HepG2 (cell line): ENCODE results near the gene SGMS1. TPM values are rescaled to one million over a fixed set of nuclear protein-coding genes. Genes with fewer than 3 reads are reported as not detected.

Experiments
- ATAC-seq: fragments of 200-7000 bp; cut with Tn5 transposase; 3 replicates; pipeline ENCODE4 v1.9.1; 2020; ENCODE audit warnings: mild to moderate bottlenecking, moderate library complexity
- BruUV-seq: library from RNA; stranded (reverse); fragments of 400-500 nt; replicated peaks from 2 replicates; lab custom pipeline; 2021; lab: Mats Ljungman, UMichigan
- CTCF ChIA-PET: fragments of 300-600 bp; formaldehyde crosslinking; extraction: SDS; loops from one replicate; lab custom pipeline; 2021; ENCODE audit warnings: low total read pairs, inconsistent platforms, low intra/inter-chr PET ratio; lab: Yijun Ruan, JAX
- POLR2A ChIA-PET: fragments of 350-600 bp; sonication (Branson Sonifier 250); formaldehyde crosslinking; loops from one replicate; lab custom pipeline; 2020; ENCODE audit warnings: antibody characterized with exemption, inconsistent platforms; lab: Yijun Ruan, JAX
- DNase-seq: peaks from one replicate; pipeline ENCODE4 v3.0.0-alpha.2; 2015; ENCODE audit warnings: low spot score
- FAIRE-seq: peaks from 3 replicates; lab custom pipeline; 2011; peaks lifted over from hg19 to GRCh38; lab: Jason Lieb, UNC
- H2AFZ ChIP-seq: one replicate; pipeline ENCODE4 v1.6.1; 2011; ENCODE audit warnings: low read length, inconsistent platforms
- H3K27ac ChIP-seq: fragments of 300-600 bp; 3 replicates; pipeline ENCODE4 v1.8.0; 2011; ENCODE audit warnings: mixed run types, mild to moderate bottlenecking, mixed read lengths, low read length, inconsistent platforms; ENCODE audit not compliant: insufficient read depth; ENCODE audit errors: extremely low read length
- H3K27me3 ChIP-seq, 2 experiments: fragments of 200-600 bp in 1 of 2; 2 replicates in 1 of 2; 3 replicates in 1 of 2; pipeline versions ENCODE4 v1.6.0 to v1.8.0; 2011; ENCODE audit warnings: low read length in 2 of 2, mild to moderate bottlenecking in 2 of 2, moderate library complexity in 2 of 2, inconsistent platforms in 1 of 2; ENCODE audit not compliant: insufficient read depth in 2 of 2, control insufficient read depth in 1 of 2
- H3K36me3 ChIP-seq, 2 experiments: fragments of 200-600 bp in 1 of 2; replicated peaks in 1 of 2; 2 replicates in 1 of 2; 3 replicates in 1 of 2; pipeline versions ENCODE4 v1.5.1 to v1.8.0; 2011; ENCODE audit warnings: low read length in 2 of 2, inconsistent platforms in 1 of 2; ENCODE audit not compliant: insufficient read depth in 2 of 2, control insufficient read depth in 1 of 2
- H3K4me1 ChIP-seq: 2 replicates; pipeline ENCODE4 v1.5.1; 2012; ENCODE audit warnings: low read length, inconsistent platforms; ENCODE audit not compliant: insufficient read depth
- H3K4me2 ChIP-seq: 2 replicates; pipeline ENCODE4 v1.6.0; 2011; ENCODE audit warnings: low read depth, low read length, inconsistent platforms
- H3K4me3 ChIP-seq, 3 experiments: fragments of 200-600 bp in 1 of 3; sonication (generic), shearing (Covaris generic) in 1 of 3; replicated peaks in 1 of 3; 2 replicates each; pipeline ENCODE4 v1.5.1; 2011 to 2016; ENCODE audit warnings: low read length in 3 of 3, inconsistent platforms in 2 of 3, low read depth in 2 of 3, mild to moderate bottlenecking in 2 of 3, control low read depth in 1 of 3, mixed read lengths in 1 of 3; ENCODE audit not compliant: insufficient read depth in 1 of 3
- H3K79me2 ChIP-seq: one replicate; pipeline ENCODE4 v1.6.1; 2011; ENCODE audit warnings: low read length, inconsistent platforms; ENCODE audit not compliant: insufficient read depth
- H3K9ac ChIP-seq: 2 replicates; pipeline ENCODE4 v1.6.0; 2011; ENCODE audit warnings: mild to moderate bottlenecking, low read depth, low read length, inconsistent platforms; ENCODE audit not compliant: insufficient read depth
- H3K9me3 ChIP-seq: 2 replicates; pipeline ENCODE4 v1.5.1; 2012; ENCODE audit warnings: mild to moderate bottlenecking, low read length
- H4K20me1 ChIP-seq: 2 replicates; pipeline ENCODE4 v1.6.0; 2011; ENCODE audit warnings: inconsistent platforms, mild to moderate bottlenecking, low read length, moderate library complexity; ENCODE audit not compliant: insufficient read depth
- CTCF ChIP-seq: sonication (generic); formaldehyde crosslinking; IDR thresholded peaks from 2 replicates; pipeline ENCODE4 v1.5.0; 2020; ENCODE audit warnings: mild to moderate bottlenecking, missing genetic modification reagents, moderate library complexity
- ELF1 ChIP-seq: sonication (generic); formaldehyde crosslinking; IDR thresholded peaks from 2 replicates; pipeline ENCODE4 v1.4.0; 2020; ENCODE audit warnings: missing genetic modification reagents
- HDAC2 ChIP-seq: sonication (generic); formaldehyde crosslinking; IDR thresholded peaks from 2 replicates; pipeline ENCODE4 v1.4.0; 2020; ENCODE audit warnings: missing genetic modification reagents
- HES4 ChIP-seq: sonication (generic); formaldehyde crosslinking; IDR thresholded peaks from 2 replicates; pipeline ENCODE4 v1.9.0; 2021; ENCODE audit warnings: mild to moderate bottlenecking, missing genetic modification reagents, borderline replicate concordance
- HMG20A ChIP-seq: IDR thresholded peaks from 2 replicates; pipeline ENCODE4 v1.6.1; 2016; ENCODE audit warnings: borderline replicate concordance
- KDM5A ChIP-seq: fragments of 200-600 bp; sonication (generic); IDR thresholded peaks from 2 replicates; pipeline ENCODE4 v1.7.0; 2018; ENCODE audit warnings: antibody characterized with exemption, mild to moderate bottlenecking, low read length, borderline replicate concordance
- MEF2D ChIP-seq: sonication (generic); formaldehyde crosslinking; IDR thresholded peaks from 2 replicates; pipeline ENCODE4 v1.5.1; 2020; ENCODE audit warnings: mild to moderate bottlenecking, missing genetic modification reagents
- PAF1 ChIP-seq: IDR thresholded peaks from 2 replicates; pipeline ENCODE4 v1.6.1; 2016; ENCODE audit warnings: missing genetic modification reagents, missing compliant biosample characterization
- PCBP1 ChIP-seq: fragments of 200-400 bp; formaldehyde crosslinking; IDR thresholded peaks from 2 replicates; pipeline ENCODE4 v1.6.1; 2017; ENCODE audit warnings: mild to moderate bottlenecking, low read depth, low read length, borderline replicate concordance
- POLR2AphosphoS5 ChIP-seq: IDR thresholded peaks from 2 replicates; pipeline ENCODE4 v1.6.1; 2012; ENCODE audit warnings: low read depth, low read length
- REST ChIP-seq, 2 experiments: IDR thresholded peaks; 2 replicates each; pipeline ENCODE4 v1.6.1; 2011 to 2012; ENCODE audit warnings: low read length in 2 of 2, borderline replicate concordance in 1 of 2, low read depth in 1 of 2, mild to moderate bottlenecking in 1 of 2, moderate library complexity in 1 of 2
- SMC3 ChIP-seq: IDR thresholded peaks from 2 replicates; pipeline ENCODE4 v1.6.1; 2011; ENCODE audit warnings: low read length, improper control_type of control experiment
- STAG1 ChIP-seq: sonication (generic); formaldehyde crosslinking; IDR thresholded peaks from 2 replicates; pipeline ENCODE4 v1.4.0; 2020; ENCODE audit warnings: missing genetic modification reagents
- ZBTB14 ChIP-seq: sonication (generic); formaldehyde crosslinking; IDR thresholded peaks from 2 replicates; pipeline ENCODE4 v1.4.0; 2020; ENCODE audit warnings: missing genetic modification reagents
- ZBTB8A ChIP-seq: sonication (generic); formaldehyde crosslinking; IDR thresholded peaks from 2 replicates; pipeline ENCODE4 v1.4.0; 2020; ENCODE audit warnings: mild to moderate bottlenecking, low read depth, missing genetic modification reagents, borderline replicate concordance
- ZNF121 ChIP-seq: sonication (generic); formaldehyde crosslinking; IDR thresholded peaks from 2 replicates; pipeline ENCODE4 v1.5.0; 2020; ENCODE audit warnings: mild to moderate bottlenecking, missing genetic modification reagents
- ZNF484 ChIP-seq: sonication (generic); formaldehyde crosslinking; IDR thresholded peaks from 2 replicates; pipeline ENCODE4 v1.5.1; 2020; ENCODE audit warnings: mild to moderate bottlenecking, low read depth, missing genetic modification reagents, borderline replicate concordance
- ZNF547 ChIP-seq: sonication (generic); formaldehyde crosslinking; IDR thresholded peaks from 2 replicates; pipeline ENCODE4 v1.5.1; 2020; ENCODE audit warnings: mild to moderate bottlenecking, missing genetic modification reagents
- WGBS: methylation state at CpG from one replicate; pipeline ENCODE4 v1.1.6; 2017; ENCODE audit warnings: low lambda C conversion rate; 5-methylcytosine and 5-hydroxymethylcytosine counted together
- in situ Hi-C: cut with HindIII; loops from 2 replicates; pipeline ENCODE4 v1.10.0; 2017; ENCODE audit warnings: low pct_unique_long_range_greater_than_20kb; ENCODE audit not compliant: extremely low pct_ligation_motif_present
- intact Hi-C: fragments of 100-400 bp; cut with micrococcal nuclease; formaldehyde crosslinking; loops from one replicate; pipeline ENCODE4 v1.10.0; 2022; ENCODE audit not compliant: unreplicated experiment
- polyA plus RNA-seq, 8 experiments: library from polyadenylated mRNA; depleted of rRNA in 3 of 8; stranded (reverse) in 7 of 8; unstranded in 1 of 8; fragments of >200 nt; fragmentation: Illumina TruSeq in 4 of 8; extraction: Trizol in 4 of 8; gene quantifications; 2 replicates each; pipeline versions ENCODE4 v1.2.1 to v1.2.3, GENCODE V29; 2011 to 2016; ENCODE audit warnings: low read depth in 4 of 8, missing spikeins in 1 of 8, mixed read lengths in 1 of 8; ENCODE audit not compliant: insufficient read depth in 1 of 8
- total RNA-seq, 5 experiments: library from RNA; depleted of rRNA; stranded (reverse); fragments of >200 nt; fragmentation: Illumina TruSeq; extraction: Trizol; gene quantifications; 2 replicates each; pipeline ENCODE4 v1.2.3, GENCODE V29; 2016; ENCODE audit warnings: low read depth in 1 of 5

The SGMS1 gene
- total and polyA plus RNA-seq, 2 of the 13 experiments (the other 11 are each of a cell fraction or from before 2014, with no cell fraction given) = 6.5 to 15.1 TPM

- ATAC-seq (peak; percentile 58; the same call in 2 of the 3 replicates), DNase-seq (no peak), FAIRE-seq (no peak)
- intact Hi-C loops = no loop called here
- CTCF ChIA-PET = no interaction called here
- in situ Hi-C loops = no loop called here
- POLR2A ChIA-PET = interaction anchor here (0.8 kb wide), 1 partner anchor 67 kb away, joined by 3 read pairs; no protein-coding TSS in a partner anchor
- Histone ChIP-seq H3K4me2 (no peak overlapping the region), H4K20me1 (no peaks in the 10 kb centered on the region), H3K9me3 (no peaks in the 10 kb centered on the region), H3K79me2 (peaks cover 5% of the 10 kb centered on the region), H3K9ac (no peak overlapping the region), H3K27ac (no peak overlapping the region), H3K4me1 (peaks cover 22% of the 10 kb centered on the region), H3K36me3 (no peaks in the 10 kb centered on the region; a peak in 1 of 5 replicates), H3K27me3 (no peaks in the 10 kb centered on the region), H3K4me3 (no peak overlapping the region), H2AFZ (no peak overlapping the region)
- no TSS peak for BruUV-seq
- no peak for TF ChIP-seq REST (IDR thresholded peaks at IDR 0.05; ENCODE audit: borderline replicate concordance in 1 of 2, low read depth in 1 of 2, low read length in 2 of 2)
- no peak for TF ChIP-seq ZNF121
- TF ChIP-seq STAG1 (CRISPR knock-in tag) = peak; percentile 51
- TF ChIP-seq HES4 (CRISPR knock-in tag) = no peak
- no peak for TF ChIP-seq PAF1 (CRISPR knock-in tag)
- TF ChIP-seq ZNF484 (CRISPR knock-in tag) = no peak
- TF ChIP-seq ELF1 = no peak
- TF ChIP-seq HMG20A (CRISPR knock-in tag) = no peak
- TF ChIP-seq ZNF547 = no peak
- no peak for TF ChIP-seq PCBP1
- TF ChIP-seq CTCF (CRISPR knock-in tag) = peak; percentile 42
- no peak for TF ChIP-seq ZBTB14
- TF ChIP-seq KDM5A = no peak
- TF ChIP-seq MEF2D (CRISPR knock-in tag) = no peak
- no peak for TF ChIP-seq POLR2AphosphoS5
- TF ChIP-seq SMC3 = peak; percentile 27
- TF ChIP-seq HDAC2 = no peak
- TF ChIP-seq ZBTB8A (CRISPR knock-in tag) = no peak
- WGBS = 95% methylated on average over 3 of the region's 3 CpGs
Observed at GRCh38 chr10:50554995-50555568, 68.7 kb downstream of the SGMS1 start.
